Measurements from ENCODE around the gene PRKG1. TPM values are rescaled to one million over a fixed set of nuclear protein-coding genes. Genes with fewer than 3 reads are reported as not detected.

Gene PRKG1
- total and polyA plus RNA-seq, 2 experiments from 2014 or later: 18.2 to 21.1 TPM

GRCh38 chr10:51073453-51074237, 642 bp upstream of the PRKG1 start:
- peak overlapping the region; percentile 74 for H3K4me3 ChIP-seq
- H3K9me3 Mint-ChIP-seq: no peaks in the 10 kb centered on the region
- peaks cover 33% of the 10 kb centered on the region for H3K79me2 ChIP-seq (replicated peaks; ENCODE audit: insufficient read depth)
- H3K4me2 ChIP-seq: peak overlapping the region; percentile 79
- H3K27me3 Mint-ChIP-seq (ENCODE audit: insufficient read depth, low read depth, poor library complexity): peaks cover 15% of the 10 kb centered on the region
- H3K4me1 ChIP-seq (ENCODE audit: insufficient read depth): peaks cover 30% of the 10 kb centered on the region
- TF ChIP-seq ZNF331 (CRISPR knock-in tag; IDR thresholded peaks at IDR 0.05; ENCODE audit: low read depth) (no peak), EZH2 (IDR thresholded peaks at IDR 0.05; ENCODE audit: low read depth, unreplicated experiment) (no peak), STAT1 (IDR thresholded peaks at IDR 0.05; ENCODE audit: unreplicated experiment) (no peak), POLR2AphosphoS5 (IDR thresholded peaks at IDR 0.05; ENCODE audit: low read depth) (peak; percentile 30; the same call in 1 of the 2 replicates)
- H3K4me3 Mint-ChIP-seq: peak overlapping the region; percentile 90
- no peak overlapping the region for H3K27ac ChIP-seq (ENCODE audit: low read depth)
- no peaks in the 10 kb centered on the region for H3F3A ChIP-seq (replicated peaks; ENCODE audit: low read depth)
- DNase-seq (ENCODE audit: low spot score): peak; percentile 69
- no peak overlapping the region for H3K27ac Mint-ChIP-seq
- no peaks in the 10 kb centered on the region for H3K36me3 ChIP-seq (ENCODE audit: insufficient read depth)
- no peaks in the 10 kb centered on the region for H4K20me1 ChIP-seq (replicated peaks; ENCODE audit: insufficient read depth)
- H3K9me2 ChIP-seq (ENCODE audit: insufficient read depth): no peaks in the 10 kb centered on the region
- peak; percentile 61 for ATAC-seq
- no peaks in the 10 kb centered on the region for H3K36me3 Mint-ChIP-seq (ENCODE audit: low read depth)
- H3K4me1 Mint-ChIP-seq: peaks cover 29% of the 10 kb centered on the region
- H2AFZ ChIP-seq: peak overlapping the region; percentile 83
- H3K27me3 ChIP-seq (ENCODE audit: insufficient read depth): peaks cover 23% of the 10 kb centered on the region

- H3K4me1 ChIP-seq (ENCODE audit: insufficient read depth): peaks cover 38% of the 10 kb centered on the region
- ATAC-seq: no peak
- no peaks in the 10 kb centered on the region for H3K9me3 Mint-ChIP-seq
- no peaks in the 10 kb centered on the region for H3K36me3 Mint-ChIP-seq (ENCODE audit: low read depth)
- peak overlapping the region; percentile 74 for H3K4me3 ChIP-seq
- peak overlapping the region; percentile 90 for H3K4me3 Mint-ChIP-seq
- DNase-seq (ENCODE audit: low spot score): no peak
- peak overlapping the region; percentile 79 for H3K4me2 ChIP-seq
- H2AFZ ChIP-seq: peak overlapping the region; percentile 57; the same call in 1 of the 2 replicates
- peaks cover 15% of the 10 kb centered on the region for H3K27me3 Mint-ChIP-seq (ENCODE audit: insufficient read depth, low read depth, poor library complexity)
- H3K27ac Mint-ChIP-seq: no peak overlapping the region
- no peaks in the 10 kb centered on the region for H4K20me1 ChIP-seq (replicated peaks; ENCODE audit: insufficient read depth)
- no peaks in the 10 kb centered on the region for H3K36me3 ChIP-seq (ENCODE audit: insufficient read depth)
- H3K79me2 ChIP-seq (replicated peaks; ENCODE audit: insufficient read depth): peaks cover 33% of the 10 kb centered on the region
- H3F3A ChIP-seq (replicated peaks; ENCODE audit: low read depth): no peaks in the 10 kb centered on the region
- no peaks in the 10 kb centered on the region for H3K9me2 ChIP-seq (ENCODE audit: insufficient read depth)
- H3K4me1 Mint-ChIP-seq: peaks cover 43% of the 10 kb centered on the region
- peaks cover 23% of the 10 kb centered on the region for H3K27me3 ChIP-seq (ENCODE audit: insufficient read depth)
- no peak overlapping the region for H3K27ac ChIP-seq (ENCODE audit: low read depth)
- TF ChIP-seq EZH2phosphoT487 (IDR thresholded peaks at IDR 0.05; ENCODE audit: unreplicated experiment): no peak
- TF ChIP-seq JUNB (IDR thresholded peaks at IDR 0.05; ENCODE audit: unreplicated experiment): no peak
- no peak for TF ChIP-seq ZNF331 (CRISPR knock-in tag; IDR thresholded peaks at IDR 0.05; ENCODE audit: low read depth)
- no peak for TF ChIP-seq STAT1 (IDR thresholded peaks at IDR 0.05; ENCODE audit: unreplicated experiment)
- no peak for TF ChIP-seq ZNF462 (CRISPR knock-in tag; IDR thresholded peaks at IDR 0.05)
- no peak for TF ChIP-seq ZNF114 (CRISPR knock-in tag; IDR thresholded peaks at IDR 0.05)
- no peak for TF ChIP-seq POLR2AphosphoS5 (IDR thresholded peaks at IDR 0.05; ENCODE audit: low read depth)
- TF ChIP-seq ETS1 (IDR thresholded peaks at IDR 0.05): no peak
- TF ChIP-seq CTCF (conservative IDR thresholded peaks at IDR 0.05; ENCODE audit: low read depth in 2 of 2): no peak
- no peak for TF ChIP-seq EZH2 (IDR thresholded peaks at IDR 0.05; ENCODE audit: low read depth, unreplicated experiment)
These were observed 971 bp downstream of the PRKG1 start for GRCh38 chr10:51075043-51075872.

Measured in GM23338 (cell line).